H9 (cell line): Measurements from ENCODE around the gene SGF29. TPM values are rescaled to one million over a fixed set of nuclear protein-coding genes. Genes with fewer than 3 reads are reported as not detected.
"Not testable (repeated sequence)": the region's sequence is repeated elsewhere in the genome, so short reads cannot be mapped to it uniquely, and the experiment has no call there.

Experiments used
- DNase-seq: peaks from one replicate; pipeline ENCODE4 v3.0.0-alpha.2; 2017
- H2AFZ ChIP-seq: one replicate; pipeline ENCODE4 v1.6.1; 2013; ENCODE audit warnings: mild to moderate bottlenecking, low read length, control low read depth, moderate library complexity
- H2AK5ac ChIP-seq: 2 replicates; pipeline ENCODE4 v1.6.1; 2013; ENCODE audit warnings: low read length, control low read depth, mixed read lengths; ENCODE audit not compliant: insufficient read length
- H2BK120ac ChIP-seq: one replicate; pipeline ENCODE4 v1.6.1; 2013; ENCODE audit warnings: low read depth, mild to moderate bottlenecking, low read length, control low read depth, inconsistent platforms; ENCODE audit not compliant: poor library complexity, severe bottlenecking
- H2BK12ac ChIP-seq: 2 replicates; pipeline ENCODE4 v1.6.1; 2013; ENCODE audit warnings: low read length, control low read depth, mixed read lengths, low read depth; ENCODE audit not compliant: insufficient read length
- H2BK15ac ChIP-seq: 2 replicates; pipeline ENCODE4 v1.6.1; 2013; ENCODE audit warnings: low read depth, low read length, control low read depth
- H2BK20ac ChIP-seq: one replicate; pipeline ENCODE4 v1.6.1; 2013; ENCODE audit warnings: low read depth, mild to moderate bottlenecking, low read length, control low read depth, inconsistent platforms; ENCODE audit not compliant: poor library complexity, severe bottlenecking
- H2BK5ac ChIP-seq: 2 replicates; pipeline ENCODE4 v1.6.1; 2013; ENCODE audit warnings: low read length, control low read depth, mixed read lengths; ENCODE audit not compliant: insufficient read length
- H3K14ac ChIP-seq: 2 replicates; pipeline ENCODE4 v1.6.1; 2013; ENCODE audit warnings: low read length, control low read depth; ENCODE audit not compliant: insufficient read depth
- H3K18ac ChIP-seq: 2 replicates; pipeline ENCODE4 v1.6.1; 2013; ENCODE audit warnings: low read depth, mild to moderate bottlenecking, mixed read lengths, low read length, control low read depth; ENCODE audit not compliant: insufficient read length
- H3K23ac ChIP-seq: 2 replicates; pipeline ENCODE4 v1.6.1; 2013; ENCODE audit warnings: low read length, control low read depth, mixed read lengths, low read depth; ENCODE audit not compliant: insufficient read length
- H3K23me2 ChIP-seq: 2 replicates; pipeline ENCODE4 v1.6.1; 2013; ENCODE audit warnings: low read depth, mild to moderate bottlenecking, mixed read lengths, low read length, control low read depth; ENCODE audit not compliant: insufficient read length, poor library complexity, severe bottlenecking
- H3K27ac ChIP-seq: 2 replicates; pipeline ENCODE4 v1.5.1; 2013; ENCODE audit warnings: low read length, control low read depth, mixed read lengths, low read depth; ENCODE audit not compliant: insufficient read length
- H3K27me3 ChIP-seq: 2 replicates; pipeline ENCODE4 v1.6.1; 2013; ENCODE audit warnings: low read length, control low read depth, inconsistent platforms; ENCODE audit not compliant: insufficient read depth
- H3K4ac ChIP-seq: 2 replicates; pipeline ENCODE4 v1.6.1; 2013; ENCODE audit warnings: low read depth, mild to moderate bottlenecking, control low read depth, inconsistent platforms, low read length, moderate library complexity
- H3K4me1 ChIP-seq: 2 replicates; pipeline ENCODE4 v1.6.1; 2013; ENCODE audit warnings: low read length, control low read depth, inconsistent platforms; ENCODE audit not compliant: insufficient read depth
- H3K4me2 ChIP-seq: 2 replicates; pipeline ENCODE4 v1.6.1; 2013; ENCODE audit warnings: low read length, control low read depth, mixed read lengths; ENCODE audit not compliant: insufficient read length, insufficient read depth
- H3K56ac ChIP-seq: 2 replicates; pipeline ENCODE4 v1.6.1; 2013; ENCODE audit warnings: low read depth, mild to moderate bottlenecking, mixed read lengths, low read length, control low read depth; ENCODE audit not compliant: insufficient read length
- H3K79me1 ChIP-seq: 2 replicates; pipeline ENCODE4 v1.6.1; 2013; ENCODE audit warnings: low read depth, mild to moderate bottlenecking, moderate library complexity, low read length, control low read depth, inconsistent platforms; ENCODE audit not compliant: insufficient read depth, poor library complexity, severe bottlenecking
- H3K79me2 ChIP-seq: 2 replicates; pipeline ENCODE4 v1.6.1; 2013; ENCODE audit warnings: low read length, control low read depth, inconsistent platforms; ENCODE audit not compliant: insufficient read depth
- H3K9ac ChIP-seq: 2 replicates; pipeline ENCODE4 v1.6.1; 2013; ENCODE audit warnings: low read length, control low read depth, mixed read lengths; ENCODE audit not compliant: insufficient read length; ENCODE audit errors: extremely low read depth
- H3K9me3 ChIP-seq: one replicate; pipeline ENCODE4 v1.6.1; 2013; ENCODE audit warnings: low read depth, low read length, inconsistent platforms; ENCODE audit not compliant: control insufficient read depth
- H3T11ph ChIP-seq: one replicate; pipeline ENCODE4 v1.6.1; 2013; ENCODE audit warnings: mild to moderate bottlenecking, low read length, control low read depth, inconsistent platforms
- H4K20me1 ChIP-seq: one replicate; pipeline ENCODE4 v1.6.1; 2013; ENCODE audit not compliant: control insufficient read depth, insufficient read length, insufficient read depth
- H4K5ac ChIP-seq: 2 replicates; pipeline ENCODE4 v1.6.1; 2013; ENCODE audit warnings: low read depth, mild to moderate bottlenecking, mixed read lengths, low read length, control low read depth; ENCODE audit not compliant: insufficient read length
- H4K8ac ChIP-seq: replicated peaks from 2 replicates; pipeline ENCODE4 v1.6.1; 2013; ENCODE audit warnings: low read length, control low read depth, mixed read lengths, low read depth; ENCODE audit not compliant: insufficient read length
- H4K91ac ChIP-seq: 2 replicates; pipeline ENCODE4 v1.6.1; 2013; ENCODE audit warnings: low read depth, mild to moderate bottlenecking, moderate library complexity, mixed read lengths, low read length, control low read depth; ENCODE audit not compliant: insufficient read length
- H3K27ac Mint-ChIP-seq, 3 experiments: 2 replicates in 2 of 3; 3 replicates in 1 of 3; pipeline ENCODE4 v1.8.0; 2020 to 2021; ENCODE audit warnings: mixed read lengths in 3 of 3, mild to moderate bottlenecking in 1 of 3, moderate library complexity in 1 of 3
- H3K27me3 Mint-ChIP-seq: 2 replicates; pipeline ENCODE4 v1.8.0; 2021; ENCODE audit warnings: low read depth, mild to moderate bottlenecking, moderate library complexity, mixed read lengths
- H3K36me3 Mint-ChIP-seq, 3 experiments: 2 replicates in 2 of 3; 3 replicates in 1 of 3; pipeline ENCODE4 v1.8.0; 2020 to 2021; ENCODE audit warnings: low read depth in 3 of 3, mixed read lengths in 3 of 3; ENCODE audit not compliant: insufficient read depth in 1 of 3
- H3K4me1 Mint-ChIP-seq, 2 experiments: 2 replicates each; pipeline ENCODE4 v1.8.0; 2020; ENCODE audit warnings: mixed read lengths in 2 of 2
- H3K4me3 Mint-ChIP-seq, 2 experiments: 2 replicates in 1 of 2; 3 replicates in 1 of 2; pipeline ENCODE4 v1.8.0; 2020 to 2021; ENCODE audit warnings: mild to moderate bottlenecking in 2 of 2, mixed read lengths in 2 of 2, moderate library complexity in 1 of 2
- H3K9me3 Mint-ChIP-seq, 2 experiments: 2 replicates in 1 of 2; 3 replicates in 1 of 2; pipeline ENCODE4 v1.8.0; 2020; ENCODE audit warnings: mild to moderate bottlenecking in 2 of 2, mixed read lengths in 2 of 2, moderate library complexity in 1 of 2
- WGBS: extraction: QIAGEN DNeasy Blood & Tissue Kit; methylation state at CpG from one replicate; pipeline ENCODE4 v1.1.7; 2013; ENCODE audit warnings: missing lambda C conversion rate, low lambda C conversion rate, mixed read lengths; ENCODE audit not compliant: insufficient read length; ENCODE audit errors: extremely low coverage; 5-methylcytosine and 5-hydroxymethylcytosine counted together
- total RNA-seq: library from RNA; stranded (reverse); gene quantifications from 2 replicates; pipeline ENCODE4 v1.2.1, GENCODE V29; 2021
- TF ChIP-seq, protein P1 (sequence below): fragments of 200-600 bp; sonication (generic); conservative IDR thresholded peaks from 3 replicates; pipeline ENCODE4 v1.8.0; 2021; ENCODE audit warnings: antibody characterized with exemption, mild to moderate bottlenecking

Gene SGF29
- total RNA-seq, 1 experiment from 2014 or later, result 24.8 TPM

DNA sequence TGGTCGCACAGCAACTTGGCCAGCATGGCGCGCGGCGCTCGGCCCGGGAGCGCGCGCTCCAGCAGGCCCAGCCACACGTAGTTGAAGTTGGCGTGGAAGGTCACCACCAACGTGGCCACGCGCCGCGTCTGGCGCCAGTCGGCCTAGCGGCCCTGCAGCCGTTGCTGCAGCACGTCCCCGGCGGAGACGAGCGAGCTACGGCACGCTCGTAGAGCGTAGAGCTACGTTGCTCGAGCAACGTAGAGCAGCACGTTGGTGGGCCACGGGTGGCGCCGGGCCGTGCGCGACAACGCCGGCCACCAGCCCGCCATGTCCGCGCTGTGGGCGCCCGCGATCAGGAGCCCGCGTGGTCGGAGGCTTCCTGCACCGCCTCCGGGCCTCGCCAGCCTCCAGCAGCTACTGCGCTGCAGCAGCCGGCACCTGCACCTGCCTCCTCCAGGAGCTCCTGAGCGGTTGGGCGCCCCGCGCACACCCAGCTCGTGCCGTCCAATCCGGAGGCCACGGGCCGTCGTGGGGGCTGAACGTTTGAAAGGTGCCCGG lies 69.5 kb downstream of the SGF29 start:
- Histone ChIP-seq H4K5ac (no peak overlapping the region), H3K9ac (no peak overlapping the region), H4K8ac (no peak overlapping the region), H2BK120ac (no peak overlapping the region), H3K4me2 (no peak overlapping the region), H3K27ac (no peak overlapping the region), H3K14ac (no peak overlapping the region), H3K23ac (no peak overlapping the region), H2BK15ac (no peak overlapping the region), H3K23me2 (no peaks in the 10 kb centered on the region), H3T11ph (no peak overlapping the region), H3K4me1 (no peaks in the 10 kb centered on the region), H3K79me2 (no peaks in the 10 kb centered on the region), H4K91ac (no peak overlapping the region), H3K56ac (no peak overlapping the region), H2AFZ (no peak overlapping the region), H2BK12ac (no peak overlapping the region), H2BK5ac (no peak overlapping the region), H3K18ac (no peak overlapping the region), H3K4ac (no peak overlapping the region), H3K79me1 (no peaks in the 10 kb centered on the region), H3K9me3 (no peaks in the 10 kb centered on the region), H2AK5ac (no peak overlapping the region), H2BK20ac (no peak overlapping the region), H4K20me1 (no peaks in the 10 kb centered on the region), H3K27me3 (no peaks in the 10 kb centered on the region)
- peaks cover 13 to 19% of the 10 kb centered on the region in 2 experiments for H3K4me1 Mint-ChIP-seq
- no peak overlapping the region for H3K27ac Mint-ChIP-seq
- TF ChIP-seq, protein P1, sequence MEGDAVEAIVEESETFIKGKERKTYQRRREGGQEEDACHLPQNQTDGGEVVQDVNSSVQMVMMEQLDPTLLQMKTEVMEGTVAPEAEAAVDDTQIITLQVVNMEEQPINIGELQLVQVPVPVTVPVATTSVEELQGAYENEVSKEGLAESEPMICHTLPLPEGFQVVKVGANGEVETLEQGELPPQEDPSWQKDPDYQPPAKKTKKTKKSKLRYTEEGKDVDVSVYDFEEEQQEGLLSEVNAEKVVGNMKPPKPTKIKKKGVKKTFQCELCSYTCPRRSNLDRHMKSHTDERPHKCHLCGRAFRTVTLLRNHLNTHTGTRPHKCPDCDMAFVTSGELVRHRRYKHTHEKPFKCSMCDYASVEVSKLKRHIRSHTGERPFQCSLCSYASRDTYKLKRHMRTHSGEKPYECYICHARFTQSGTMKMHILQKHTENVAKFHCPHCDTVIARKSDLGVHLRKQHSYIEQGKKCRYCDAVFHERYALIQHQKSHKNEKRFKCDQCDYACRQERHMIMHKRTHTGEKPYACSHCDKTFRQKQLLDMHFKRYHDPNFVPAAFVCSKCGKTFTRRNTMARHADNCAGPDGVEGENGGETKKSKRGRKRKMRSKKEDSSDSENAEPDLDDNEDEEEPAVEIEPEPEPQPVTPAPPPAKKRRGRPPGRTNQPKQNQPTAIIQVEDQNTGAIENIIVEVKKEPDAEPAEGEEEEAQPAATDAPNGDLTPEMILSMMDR, result no peak
- WGBS, result no CpG with 5 or more reads among the region's 68 CpGs
- H3K27me3 Mint-ChIP-seq, result no peaks in the 10 kb centered on the region
- H3K9me3 Mint-ChIP-seq, result no peaks in the 10 kb centered on the region
- DNase-seq, result peak; percentile 39
- H3K36me3 Mint-ChIP-seq, result no peaks in the 10 kb centered on the region
- no peak overlapping the region for H3K4me3 Mint-ChIP-seq

DNA sequence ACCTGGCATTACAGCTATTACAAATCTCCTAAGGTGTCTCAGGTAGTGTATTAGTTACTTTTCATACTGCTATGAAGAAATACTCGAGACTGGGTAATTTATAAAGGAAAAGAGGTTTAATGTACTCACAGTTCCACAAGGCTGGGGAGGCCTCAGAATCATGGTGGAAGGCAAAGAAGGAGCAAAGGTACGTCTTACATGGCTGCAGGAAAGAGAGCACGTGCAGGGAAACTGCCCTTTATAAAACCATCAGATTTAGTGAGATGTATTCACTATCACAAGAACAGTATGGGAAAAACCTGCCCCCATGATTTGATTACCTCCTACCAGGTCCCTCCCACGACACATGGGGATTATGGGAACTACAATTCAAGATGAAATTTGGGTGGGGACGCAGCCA lies 77.2 kb downstream of the SGF29 start:
- not testable (repeated sequence) for H3K36me3 Mint-ChIP-seq, DNase-seq, H3K4ac ChIP-seq, H3K9ac ChIP-seq, H2BK20ac ChIP-seq, H3K56ac ChIP-seq, H2BK5ac ChIP-seq, H2AK5ac ChIP-seq, H3K27me3 ChIP-seq, H3K79me1 ChIP-seq, H3K9me3 Mint-ChIP-seq, H3K18ac ChIP-seq, H2AFZ ChIP-seq, H3K27ac ChIP-seq, H3K23ac ChIP-seq, H3K4me1 ChIP-seq, H3T11ph ChIP-seq, H3K9me3 ChIP-seq, H3K79me2 ChIP-seq, H3K4me1 Mint-ChIP-seq, H3K23me2 ChIP-seq, H3K14ac ChIP-seq, H4K8ac ChIP-seq, H2BK15ac ChIP-seq, H3K4me2 ChIP-seq, H3K27ac Mint-ChIP-seq, H2BK12ac ChIP-seq, H4K91ac ChIP-seq, H2BK120ac ChIP-seq, H3K27me3 Mint-ChIP-seq, H4K5ac ChIP-seq, H4K20me1 ChIP-seq, H3K4me3 Mint-ChIP-seq
- WGBS, result no CpG with 5 or more reads among the region's 5 CpGs
